GM10248 (cell line): ENCODE results near the gene NSRP1.
"Not testable (repeated sequence)": the region's sequence is repeated elsewhere in the genome, so short reads cannot be mapped to it uniquely, and the experiment has no call there.

Experiments used
- CTCF ChIA-PET: fragments of 300-600 bp; sonication (Branson Sonifier 250); formaldehyde crosslinking; extraction: SDS; loops from one replicate; lab custom pipeline; 2021; ENCODE audit warnings: antibody characterized with exemption; lab: Yijun Ruan, JAX
- POLR2A ChIA-PET: fragments of 350-650 bp; sonication (Branson Sonifier 250); formaldehyde crosslinking; extraction: SDS; loops from one replicate; lab custom pipeline; 2020; ENCODE audit warnings: antibody characterized with exemption; lab: Yijun Ruan, JAX
- DNase-seq: peaks from one replicate; pipeline ENCODE4 v3.0.0; 2012; ENCODE audit errors: extremely low spot score
- TF ChIP-seq, protein P1 (sequence below): IDR thresholded peaks from 2 replicates; pipeline ENCODE4 v1.5.1; 2012; ENCODE audit warnings: mild to moderate bottlenecking, low read depth; ENCODE audit errors: extremely low read depth, missing control alignments, control extremely low read depth

The NSRP1 gene

GRCh38 chr17:30229012-30229411 lies 112.4 kb downstream of the NSRP1 start:
- POLR2A ChIA-PET, result no interaction called here
- CTCF ChIA-PET, result interaction anchor here (1.1 to 1.5 kb wide), 2 partner anchors 8 to 136 kb away, joined by 3 read pairs; no protein-coding TSS in a partner anchor
- no peak for DNase-seq
- TF ChIP-seq, protein P1, sequence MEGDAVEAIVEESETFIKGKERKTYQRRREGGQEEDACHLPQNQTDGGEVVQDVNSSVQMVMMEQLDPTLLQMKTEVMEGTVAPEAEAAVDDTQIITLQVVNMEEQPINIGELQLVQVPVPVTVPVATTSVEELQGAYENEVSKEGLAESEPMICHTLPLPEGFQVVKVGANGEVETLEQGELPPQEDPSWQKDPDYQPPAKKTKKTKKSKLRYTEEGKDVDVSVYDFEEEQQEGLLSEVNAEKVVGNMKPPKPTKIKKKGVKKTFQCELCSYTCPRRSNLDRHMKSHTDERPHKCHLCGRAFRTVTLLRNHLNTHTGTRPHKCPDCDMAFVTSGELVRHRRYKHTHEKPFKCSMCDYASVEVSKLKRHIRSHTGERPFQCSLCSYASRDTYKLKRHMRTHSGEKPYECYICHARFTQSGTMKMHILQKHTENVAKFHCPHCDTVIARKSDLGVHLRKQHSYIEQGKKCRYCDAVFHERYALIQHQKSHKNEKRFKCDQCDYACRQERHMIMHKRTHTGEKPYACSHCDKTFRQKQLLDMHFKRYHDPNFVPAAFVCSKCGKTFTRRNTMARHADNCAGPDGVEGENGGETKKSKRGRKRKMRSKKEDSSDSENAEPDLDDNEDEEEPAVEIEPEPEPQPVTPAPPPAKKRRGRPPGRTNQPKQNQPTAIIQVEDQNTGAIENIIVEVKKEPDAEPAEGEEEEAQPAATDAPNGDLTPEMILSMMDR, result no peak

DNA sequence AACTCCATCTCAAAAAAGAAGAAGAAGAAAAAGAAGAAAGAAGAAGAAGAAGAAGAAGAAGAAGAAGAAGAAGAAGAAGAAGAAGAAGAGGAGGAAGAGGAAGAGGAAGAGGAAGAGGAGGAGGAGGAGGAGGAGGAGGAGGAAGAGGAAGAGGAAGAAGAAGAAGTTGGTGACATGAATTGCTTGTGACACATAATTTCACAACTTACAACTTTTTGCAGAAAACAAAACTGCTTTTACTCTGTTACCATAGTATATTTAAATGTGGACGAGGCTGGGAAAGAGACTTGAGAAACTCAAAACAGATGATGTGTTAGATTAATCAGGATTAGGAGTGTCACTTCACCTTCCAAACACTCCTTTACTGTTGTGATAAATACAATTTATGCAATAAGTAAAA lies 113.4 kb downstream of the NSRP1 start:
- DNase-seq, CTCF ChIA-PET, POLR2A ChIA-PET: not testable (repeated sequence)

DNA sequence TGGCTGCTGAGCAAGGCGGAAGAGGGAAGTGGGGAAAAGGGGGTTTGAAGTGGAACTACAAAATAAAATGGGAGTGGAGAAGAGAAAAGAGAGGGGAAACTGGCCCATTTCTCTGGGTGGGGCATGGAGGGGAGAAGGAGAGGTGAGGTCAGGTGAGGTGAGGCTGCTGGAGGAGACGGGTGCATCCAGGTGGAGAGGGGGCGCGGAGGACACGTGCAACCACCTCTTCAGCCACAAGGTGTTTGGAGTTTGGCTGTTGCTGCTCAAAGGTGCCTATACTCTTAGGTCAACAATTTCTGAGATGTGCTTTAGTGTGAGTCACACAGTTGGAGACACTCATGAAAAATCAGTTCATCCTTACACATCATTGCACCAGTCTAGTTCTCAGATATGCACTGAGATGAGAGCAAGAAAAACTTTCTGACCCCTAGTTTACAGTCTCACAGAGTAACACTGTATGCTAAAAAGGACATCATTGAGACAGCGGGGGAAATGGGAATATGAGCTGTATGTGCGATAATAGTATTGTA lies 114.0 kb downstream of the NSRP1 start:
- ChIA-PET CTCF (no interaction called here), POLR2A (no interaction called here)
- TF ChIP-seq, protein P1, result no peak
- DNase-seq, result no peak

DNA sequence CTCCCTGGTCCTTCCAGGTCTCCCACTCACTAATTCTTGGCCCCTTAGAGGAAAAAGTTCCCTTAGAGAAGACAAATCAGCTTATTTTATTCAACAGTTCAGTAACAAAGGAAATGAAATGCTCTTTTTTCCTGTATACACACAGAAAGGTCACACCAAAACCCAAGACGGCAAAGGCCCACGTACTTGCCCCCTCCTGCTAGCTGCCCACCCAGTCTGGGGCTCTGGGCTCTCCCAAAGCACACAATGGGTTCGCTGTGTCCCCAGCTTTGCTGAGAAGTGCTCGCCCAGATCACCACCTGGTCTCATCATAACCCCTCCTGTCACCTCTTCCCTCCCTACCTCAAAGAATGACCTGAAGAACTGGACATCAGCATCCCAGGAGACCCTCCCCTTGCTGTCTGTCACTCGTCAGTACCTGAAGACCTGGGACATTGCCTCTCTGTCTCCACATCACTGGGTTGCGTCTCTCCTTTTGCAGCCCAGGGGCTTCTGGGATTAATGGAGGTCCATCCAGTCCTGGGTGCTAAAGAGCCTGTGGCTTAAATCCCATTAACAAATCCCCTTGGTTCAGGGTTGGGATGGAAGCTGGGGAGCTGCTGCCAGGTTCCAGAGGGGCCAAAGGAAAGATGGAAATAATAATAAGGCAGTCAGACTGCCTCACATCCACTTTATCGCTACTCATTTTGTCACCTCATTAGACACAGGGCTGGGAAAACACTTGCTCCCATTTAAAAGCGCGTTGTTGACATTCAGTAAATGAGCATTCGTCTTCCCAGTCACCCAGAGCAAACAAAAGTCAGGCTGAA lies 115.6 kb downstream of the NSRP1 start:
- CTCF ChIA-PET, result interaction anchor here (0.6 to 1.0 kb wide), 2 partner anchors 12 to 105 kb away, joined by 3 to 9 read pairs; no protein-coding TSS in a partner anchor
- POLR2A ChIA-PET, result no interaction called here
- TF ChIP-seq, protein P1, result no peak
- DNase-seq, result no peak

GRCh38 chr17:30232824-30233427 lies 116.3 kb downstream of the NSRP1 start:
- ChIA-PET CTCF (interaction anchor here (1.0 kb wide), 1 partner anchor 9 kb away, joined by 3 read pairs; no protein-coding TSS in a partner anchor), POLR2A (no interaction called here)

DNA sequence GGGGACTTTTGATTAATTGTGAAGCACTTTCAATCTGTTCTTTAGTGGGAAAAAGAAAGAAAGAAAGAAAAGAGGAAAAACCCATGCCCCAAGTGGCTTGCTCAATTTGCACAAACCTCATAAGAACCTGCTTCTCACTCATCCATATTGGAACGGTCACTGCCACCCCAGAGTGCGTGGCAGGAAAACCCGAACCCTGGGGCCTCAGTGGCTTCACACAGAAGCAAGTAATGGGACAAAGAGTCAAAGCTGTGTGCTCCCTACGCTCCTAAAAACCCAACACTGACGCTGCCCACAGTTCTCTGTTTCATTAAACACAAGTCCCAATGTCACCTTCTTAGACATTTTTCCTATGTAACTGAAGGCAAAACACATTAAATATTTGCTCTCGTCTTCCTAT lies 117.7 kb downstream of the NSRP1 start:
- TF ChIP-seq, protein P1, result no peak
- DNase-seq, result no peak
- POLR2A ChIA-PET, result no interaction called here
- CTCF ChIA-PET, result interaction anchor here (0.8 to 8.3 kb wide), 8 partner anchors 10 to 141 kb away, joined by 3 to 55 read pairs (median 4); no protein-coding TSS in a partner anchor

More at GRCh38 chr17:30232824-30233427, 116.3 kb downstream of the NSRP1 start:
- TF ChIP-seq, protein P1, result no peak
- DNase-seq, result no peak
